Thoracic aorta (tissue), 2 donors: Measurements from ENCODE around the gene FEZF1. TPM values are rescaled to one million over a fixed set of nuclear protein-coding genes. Genes with fewer than 3 reads are reported as not detected.

Source experiments
- ATAC-seq: fragments of 150-250 bp; one replicate; pipeline ENCODE4 v1.8.0; 2017; ENCODE audit warnings: low read depth; ENCODE audit not compliant: insufficient number of reproducible peaks, low FRiP score
- DNase-seq: peaks from one replicate; pipeline ENCODE4 v3.0.0-alpha.2; 2020; ENCODE audit warnings: low spot score
- H3K27ac ChIP-seq, 2 donors: fragments of 200-600 bp; sonication (generic); 1 replicate in 1 of 2; 2 replicates in 1 of 2; pipeline ENCODE4 v1.5.1; 2016; ENCODE audit warnings: mild to moderate bottlenecking in 2 of 2, moderate library complexity in 2 of 2
- H3K27me3 ChIP-seq: fragments of 200-600 bp; sonication (generic); replicated peaks from 2 replicates; pipeline ENCODE4 v1.6.0; 2016; ENCODE audit warnings: mild to moderate bottlenecking; ENCODE audit not compliant: insufficient read depth
- H3K36me3 ChIP-seq: fragments of 200-600 bp; sonication (generic); one replicate; pipeline ENCODE4 v1.5.1; 2016
- H3K4me1 ChIP-seq, 2 donors: fragments of 200-600 bp; sonication (generic); 1 replicate in 1 of 2; 2 replicates in 1 of 2; pipeline versions ENCODE4 v1.5.1 to v1.6.0; 2016; ENCODE audit warnings: low read depth in 2 of 2, mild to moderate bottlenecking in 1 of 2; ENCODE audit not compliant: control insufficient read depth in 1 of 2
- H3K4me3 ChIP-seq: fragments of 200-600 bp; sonication (generic); 2 replicates; pipeline ENCODE4 v1.5.1; 2016; ENCODE audit warnings: mild to moderate bottlenecking
- H3K9me3 ChIP-seq: fragments of 200-600 bp; sonication (generic); 2 replicates; pipeline ENCODE4 v1.5.1; 2016
- CTCF ChIP-seq: fragments of 200-600 bp; sonication (generic); IDR thresholded peaks from one replicate; pipeline ENCODE4 v1.5.1; 2019; ENCODE audit warnings: antibody characterized with exemption
- total RNA-seq, 2 donors: library from RNA; depleted of rRNA; stranded (reverse); fragments of >200 nt; gene quantifications; one replicate each; pipeline versions ENCODE4 v1.1.0 to v1.2.3, GENCODE V29; 2016

Gene FEZF1
- total RNA-seq, 2 donors from 2014 or later = not detected

GRCh38 chr7:122316467-122317388 lies 12.2 kb upstream of the FEZF1 start:
- no peak overlapping the region for H3K27ac ChIP-seq
- no peaks in the 10 kb centered on the region for H3K27me3 ChIP-seq
- H3K9me3 ChIP-seq = no peaks in the 10 kb centered on the region
- H3K4me1 ChIP-seq = peaks cover 3 to 17% of the 10 kb centered on the region in 2 donors
- DNase-seq (no peak), ATAC-seq (peak; percentile 27)
- no peaks in the 10 kb centered on the region for H3K36me3 ChIP-seq
- no peak for TF ChIP-seq CTCF
- H3K4me3 ChIP-seq = peak overlapping the region; percentile 8

DNA sequence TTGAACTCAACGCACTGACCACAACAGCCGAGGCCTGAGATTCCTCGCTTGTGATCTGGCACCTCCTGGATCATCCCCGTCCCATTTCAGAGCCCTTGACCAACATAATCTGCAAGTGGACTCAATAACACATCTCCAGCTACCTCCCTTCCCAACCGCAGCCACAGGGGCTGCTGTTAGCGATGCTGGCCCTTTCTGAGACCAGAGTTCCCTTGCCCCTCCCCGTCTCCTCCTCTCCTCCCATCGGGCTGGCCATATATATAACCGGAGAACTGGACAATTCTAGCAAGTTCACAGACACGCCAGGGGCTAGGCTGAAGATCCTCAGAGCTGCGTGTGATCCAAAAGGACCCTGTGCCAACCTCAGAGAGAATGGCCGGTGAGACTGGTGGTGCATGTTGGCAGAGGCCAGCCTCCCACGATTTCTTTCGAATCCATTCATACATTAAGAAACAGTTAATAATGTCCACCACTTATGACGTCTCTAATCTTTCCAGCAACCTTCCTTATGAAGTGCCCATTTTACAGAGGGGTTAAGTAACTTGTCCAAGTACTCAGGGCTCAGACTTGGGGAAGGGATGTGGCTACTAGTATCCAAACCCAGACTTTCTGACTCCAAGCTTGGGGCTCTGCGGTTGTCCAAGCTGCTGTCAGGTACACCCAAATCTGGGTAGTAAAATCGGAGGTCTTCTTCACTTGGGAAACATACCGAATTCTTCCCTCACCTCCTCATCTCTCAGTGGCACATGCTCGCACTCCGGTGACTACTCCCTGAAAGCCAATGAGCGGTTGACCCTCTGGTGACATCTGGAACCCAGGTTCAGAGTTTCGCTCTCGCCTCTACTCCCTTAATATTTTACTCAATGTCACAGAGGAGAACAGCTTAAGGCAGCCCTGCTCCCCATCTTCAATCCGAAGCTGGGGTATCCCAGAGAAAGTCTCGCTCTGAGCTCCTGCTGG lies 11.2 kb upstream of the FEZF1 start:
- no peak for DNase-seq
- Histone ChIP-seq H3K27ac (no peak overlapping the region), H3K4me3 (peak overlapping the region; percentile 8), H3K27me3 (peaks cover 4% of the 10 kb centered on the region), H3K4me1 (peaks cover 5 to 19% of the 10 kb centered on the region in 2 donors), H3K36me3 (no peaks in the 10 kb centered on the region), H3K9me3 (no peaks in the 10 kb centered on the region)
- TF ChIP-seq CTCF = no peak
- ATAC-seq = no peak

- DNase-seq (no peak), ATAC-seq (no peak)
- TF ChIP-seq CTCF = no peak
- no peaks in the 10 kb centered on the region for H3K9me3 ChIP-seq
- H3K27me3 ChIP-seq = peaks cover 18% of the 10 kb centered on the region
- H3K36me3 ChIP-seq = no peaks in the 10 kb centered on the region
- H3K4me3 ChIP-seq = no peak overlapping the region
- no peak overlapping the region for H3K27ac ChIP-seq
- H3K4me1 ChIP-seq = peaks cover 5 to 30% of the 10 kb centered on the region in 2 donors
Measured at GRCh38 chr7:122314284-122314683, 9.7 kb upstream of the FEZF1 start.

- DNase-seq (no peak), ATAC-seq (no peak)
- Histone ChIP-seq H3K36me3 (no peaks in the 10 kb centered on the region), H3K27me3 (peaks cover 31% of the 10 kb centered on the region), H3K4me3 (no peak overlapping the region), H3K4me1 (peaks cover 5 to 30% of the 10 kb centered on the region in 2 donors), H3K9me3 (no peaks in the 10 kb centered on the region), H3K27ac (no peak overlapping the region)
- TF ChIP-seq CTCF = no peak
Measured at GRCh38 chr7:122312789-122313188, 8.2 kb upstream of the FEZF1 start.
